H9 (cell line): ENCODE measurements around the gene F5. TPM values are rescaled to one million over a fixed set of nuclear protein-coding genes. Genes with fewer than 3 reads are reported as not detected.

Experiments
- DNase-seq: peaks from one replicate; pipeline ENCODE4 v3.0.0-alpha.2; 2017
- H2AFZ ChIP-seq: one replicate; pipeline ENCODE4 v1.6.1; 2013; ENCODE audit warnings: mild to moderate bottlenecking, low read length, control low read depth, moderate library complexity
- H2AK5ac ChIP-seq: 2 replicates; pipeline ENCODE4 v1.6.1; 2013; ENCODE audit warnings: low read length, control low read depth, mixed read lengths; ENCODE audit not compliant: insufficient read length
- H2BK120ac ChIP-seq: one replicate; pipeline ENCODE4 v1.6.1; 2013; ENCODE audit warnings: low read depth, mild to moderate bottlenecking, low read length, control low read depth, inconsistent platforms; ENCODE audit not compliant: poor library complexity, severe bottlenecking
- H2BK12ac ChIP-seq: 2 replicates; pipeline ENCODE4 v1.6.1; 2013; ENCODE audit warnings: low read length, control low read depth, mixed read lengths, low read depth; ENCODE audit not compliant: insufficient read length
- H2BK15ac ChIP-seq: 2 replicates; pipeline ENCODE4 v1.6.1; 2013; ENCODE audit warnings: low read depth, low read length, control low read depth
- H2BK20ac ChIP-seq: one replicate; pipeline ENCODE4 v1.6.1; 2013; ENCODE audit warnings: low read depth, mild to moderate bottlenecking, low read length, control low read depth, inconsistent platforms; ENCODE audit not compliant: poor library complexity, severe bottlenecking
- H2BK5ac ChIP-seq: 2 replicates; pipeline ENCODE4 v1.6.1; 2013; ENCODE audit warnings: low read length, control low read depth, mixed read lengths; ENCODE audit not compliant: insufficient read length
- H3K14ac ChIP-seq: 2 replicates; pipeline ENCODE4 v1.6.1; 2013; ENCODE audit warnings: low read length, control low read depth; ENCODE audit not compliant: insufficient read depth
- H3K18ac ChIP-seq: 2 replicates; pipeline ENCODE4 v1.6.1; 2013; ENCODE audit warnings: low read depth, mild to moderate bottlenecking, mixed read lengths, low read length, control low read depth; ENCODE audit not compliant: insufficient read length
- H3K23ac ChIP-seq: 2 replicates; pipeline ENCODE4 v1.6.1; 2013; ENCODE audit warnings: low read length, control low read depth, mixed read lengths, low read depth; ENCODE audit not compliant: insufficient read length
- H3K23me2 ChIP-seq: 2 replicates; pipeline ENCODE4 v1.6.1; 2013; ENCODE audit warnings: low read depth, mild to moderate bottlenecking, mixed read lengths, low read length, control low read depth; ENCODE audit not compliant: insufficient read length, poor library complexity, severe bottlenecking
- H3K27ac ChIP-seq: 2 replicates; pipeline ENCODE4 v1.5.1; 2013; ENCODE audit warnings: low read length, control low read depth, mixed read lengths, low read depth; ENCODE audit not compliant: insufficient read length
- H3K27me3 ChIP-seq: 2 replicates; pipeline ENCODE4 v1.6.1; 2013; ENCODE audit warnings: low read length, control low read depth, inconsistent platforms; ENCODE audit not compliant: insufficient read depth
- H3K4ac ChIP-seq: 2 replicates; pipeline ENCODE4 v1.6.1; 2013; ENCODE audit warnings: low read depth, mild to moderate bottlenecking, control low read depth, inconsistent platforms, low read length, moderate library complexity
- H3K4me1 ChIP-seq: 2 replicates; pipeline ENCODE4 v1.6.1; 2013; ENCODE audit warnings: low read length, control low read depth, inconsistent platforms; ENCODE audit not compliant: insufficient read depth
- H3K4me2 ChIP-seq: 2 replicates; pipeline ENCODE4 v1.6.1; 2013; ENCODE audit warnings: low read length, control low read depth, mixed read lengths; ENCODE audit not compliant: insufficient read length, insufficient read depth
- H3K56ac ChIP-seq: 2 replicates; pipeline ENCODE4 v1.6.1; 2013; ENCODE audit warnings: low read depth, mild to moderate bottlenecking, mixed read lengths, low read length, control low read depth; ENCODE audit not compliant: insufficient read length
- H3K79me1 ChIP-seq: 2 replicates; pipeline ENCODE4 v1.6.1; 2013; ENCODE audit warnings: low read depth, mild to moderate bottlenecking, moderate library complexity, low read length, control low read depth, inconsistent platforms; ENCODE audit not compliant: insufficient read depth, poor library complexity, severe bottlenecking
- H3K79me2 ChIP-seq: 2 replicates; pipeline ENCODE4 v1.6.1; 2013; ENCODE audit warnings: low read length, control low read depth, inconsistent platforms; ENCODE audit not compliant: insufficient read depth
- H3K9ac ChIP-seq: 2 replicates; pipeline ENCODE4 v1.6.1; 2013; ENCODE audit warnings: low read length, control low read depth, mixed read lengths; ENCODE audit not compliant: insufficient read length; ENCODE audit errors: extremely low read depth
- H3K9me3 ChIP-seq: one replicate; pipeline ENCODE4 v1.6.1; 2013; ENCODE audit warnings: low read depth, low read length, inconsistent platforms; ENCODE audit not compliant: control insufficient read depth
- H3T11ph ChIP-seq: one replicate; pipeline ENCODE4 v1.6.1; 2013; ENCODE audit warnings: mild to moderate bottlenecking, low read length, control low read depth, inconsistent platforms
- H4K20me1 ChIP-seq: one replicate; pipeline ENCODE4 v1.6.1; 2013; ENCODE audit not compliant: control insufficient read depth, insufficient read length, insufficient read depth
- H4K5ac ChIP-seq: 2 replicates; pipeline ENCODE4 v1.6.1; 2013; ENCODE audit warnings: low read depth, mild to moderate bottlenecking, mixed read lengths, low read length, control low read depth; ENCODE audit not compliant: insufficient read length
- H4K8ac ChIP-seq: replicated peaks from 2 replicates; pipeline ENCODE4 v1.6.1; 2013; ENCODE audit warnings: low read length, control low read depth, mixed read lengths, low read depth; ENCODE audit not compliant: insufficient read length
- H4K91ac ChIP-seq: 2 replicates; pipeline ENCODE4 v1.6.1; 2013; ENCODE audit warnings: low read depth, mild to moderate bottlenecking, moderate library complexity, mixed read lengths, low read length, control low read depth; ENCODE audit not compliant: insufficient read length
- H3K27ac Mint-ChIP-seq, 3 experiments: 2 replicates in 2 of 3; 3 replicates in 1 of 3; pipeline ENCODE4 v1.8.0; 2020 to 2021; ENCODE audit warnings: mixed read lengths in 3 of 3, mild to moderate bottlenecking in 1 of 3, moderate library complexity in 1 of 3
- H3K27me3 Mint-ChIP-seq: 2 replicates; pipeline ENCODE4 v1.8.0; 2021; ENCODE audit warnings: low read depth, mild to moderate bottlenecking, moderate library complexity, mixed read lengths
- H3K36me3 Mint-ChIP-seq, 3 experiments: 2 replicates in 2 of 3; 3 replicates in 1 of 3; pipeline ENCODE4 v1.8.0; 2020 to 2021; ENCODE audit warnings: low read depth in 3 of 3, mixed read lengths in 3 of 3; ENCODE audit not compliant: insufficient read depth in 1 of 3
- H3K4me1 Mint-ChIP-seq, 2 experiments: 2 replicates each; pipeline ENCODE4 v1.8.0; 2020; ENCODE audit warnings: mixed read lengths in 2 of 2
- H3K4me3 Mint-ChIP-seq, 2 experiments: 2 replicates in 1 of 2; 3 replicates in 1 of 2; pipeline ENCODE4 v1.8.0; 2020 to 2021; ENCODE audit warnings: mild to moderate bottlenecking in 2 of 2, mixed read lengths in 2 of 2, moderate library complexity in 1 of 2
- H3K9me3 Mint-ChIP-seq, 2 experiments: 2 replicates in 1 of 2; 3 replicates in 1 of 2; pipeline ENCODE4 v1.8.0; 2020; ENCODE audit warnings: mild to moderate bottlenecking in 2 of 2, mixed read lengths in 2 of 2, moderate library complexity in 1 of 2
- WGBS: extraction: QIAGEN DNeasy Blood & Tissue Kit; methylation state at CpG from one replicate; pipeline ENCODE4 v1.1.7; 2013; ENCODE audit warnings: missing lambda C conversion rate, low lambda C conversion rate, mixed read lengths; ENCODE audit not compliant: insufficient read length; ENCODE audit errors: extremely low coverage; 5-methylcytosine and 5-hydroxymethylcytosine counted together
- total RNA-seq: library from RNA; stranded (reverse); gene quantifications from 2 replicates; pipeline ENCODE4 v1.2.1, GENCODE V29; 2021
- TF ChIP-seq, protein P1 (sequence below): fragments of 200-600 bp; sonication (generic); conservative IDR thresholded peaks from 3 replicates; pipeline ENCODE4 v1.8.0; 2021; ENCODE audit warnings: antibody characterized with exemption, mild to moderate bottlenecking

F5 gene
- total RNA-seq, 1 experiment from 2014 or later, result 0.04 TPM

DNA sequence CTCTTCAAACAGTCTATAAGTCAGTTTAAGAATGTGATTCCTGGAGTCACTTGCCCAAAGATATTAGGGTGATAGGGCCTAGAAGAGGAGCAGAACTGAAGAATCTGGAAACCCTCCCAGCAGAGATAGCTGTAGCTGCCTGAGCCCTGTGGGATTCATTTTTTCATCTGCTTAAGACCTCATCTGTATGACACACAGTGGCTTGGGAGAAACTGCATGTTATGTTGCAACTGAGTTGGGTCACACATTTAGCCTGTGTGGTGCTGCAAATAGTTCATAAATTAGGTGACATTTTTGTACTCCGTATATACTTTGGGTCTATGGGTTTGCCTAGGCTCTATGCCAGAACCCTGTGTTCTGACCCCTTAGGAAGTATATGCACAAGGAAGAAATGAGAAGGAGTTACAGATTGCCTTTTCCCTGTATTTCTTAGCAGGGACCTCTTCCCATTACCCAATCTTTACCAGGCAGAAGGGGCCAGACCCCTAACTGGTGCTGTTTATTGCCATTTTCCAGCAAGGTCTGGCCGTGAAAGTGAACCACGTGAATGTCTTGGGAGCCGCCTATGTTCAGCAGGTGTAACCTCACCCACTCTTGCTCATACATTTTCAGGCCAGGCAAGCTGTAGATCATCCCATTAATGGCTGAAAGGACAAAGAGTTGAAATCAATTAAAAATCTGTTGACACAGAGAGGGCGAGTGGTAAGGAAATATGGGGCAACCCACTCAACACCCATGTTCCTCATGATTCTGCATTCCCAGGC lies 58.6 kb downstream of the F5 start:
- Mint-ChIP-seq H3K9me3 (no peaks in the 10 kb centered on the region), H3K27ac (peak overlapping the region in 2 of 3 experiments; percentile 46 to 52; a peak in 4 of 7 replicates), H3K27me3 (no peaks in the 10 kb centered on the region), H3K4me3 (no peak overlapping the region), H3K4me1 (peaks cover 27 to 42% of the 10 kb centered on the region in 2 experiments), H3K36me3 (no peaks in the 10 kb centered on the region)
- Histone ChIP-seq H2AFZ (no peak overlapping the region), H4K91ac (no peak overlapping the region), H3K23me2 (no peaks in the 10 kb centered on the region), H3K27me3 (no peaks in the 10 kb centered on the region), H4K20me1 (no peaks in the 10 kb centered on the region), H2BK12ac (peak overlapping the region; percentile 68), H3K9ac (no peak overlapping the region), H3K4me1 (peaks cover 6% of the 10 kb centered on the region; the same call in 1 of the 2 replicates), H3K9me3 (no peaks in the 10 kb centered on the region), H3K79me2 (no peaks in the 10 kb centered on the region), H2BK20ac (peak overlapping the region; percentile 78), H3K23ac (no peak overlapping the region), H3K4me2 (no peak overlapping the region), H3K14ac (0 out of 2 replicates have a peak overlapping the region, but pooled peaks have one; percentile 26), H2BK15ac (no peak overlapping the region), H3T11ph (peak overlapping the region; percentile 72), H3K79me1 (no peaks in the 10 kb centered on the region), H4K8ac (no peak overlapping the region), H3K56ac (no peak overlapping the region), H3K4ac (no peak overlapping the region), H2BK120ac (no peak overlapping the region), H2AK5ac (no peak overlapping the region), H3K27ac (no peak overlapping the region), H4K5ac (no peak overlapping the region), H2BK5ac (no peak overlapping the region), H3K18ac (peak overlapping the region; percentile 63)
- no CpG with 5 or more reads among the region's 5 CpGs for WGBS
- no peak for DNase-seq
- TF ChIP-seq, protein P1, sequence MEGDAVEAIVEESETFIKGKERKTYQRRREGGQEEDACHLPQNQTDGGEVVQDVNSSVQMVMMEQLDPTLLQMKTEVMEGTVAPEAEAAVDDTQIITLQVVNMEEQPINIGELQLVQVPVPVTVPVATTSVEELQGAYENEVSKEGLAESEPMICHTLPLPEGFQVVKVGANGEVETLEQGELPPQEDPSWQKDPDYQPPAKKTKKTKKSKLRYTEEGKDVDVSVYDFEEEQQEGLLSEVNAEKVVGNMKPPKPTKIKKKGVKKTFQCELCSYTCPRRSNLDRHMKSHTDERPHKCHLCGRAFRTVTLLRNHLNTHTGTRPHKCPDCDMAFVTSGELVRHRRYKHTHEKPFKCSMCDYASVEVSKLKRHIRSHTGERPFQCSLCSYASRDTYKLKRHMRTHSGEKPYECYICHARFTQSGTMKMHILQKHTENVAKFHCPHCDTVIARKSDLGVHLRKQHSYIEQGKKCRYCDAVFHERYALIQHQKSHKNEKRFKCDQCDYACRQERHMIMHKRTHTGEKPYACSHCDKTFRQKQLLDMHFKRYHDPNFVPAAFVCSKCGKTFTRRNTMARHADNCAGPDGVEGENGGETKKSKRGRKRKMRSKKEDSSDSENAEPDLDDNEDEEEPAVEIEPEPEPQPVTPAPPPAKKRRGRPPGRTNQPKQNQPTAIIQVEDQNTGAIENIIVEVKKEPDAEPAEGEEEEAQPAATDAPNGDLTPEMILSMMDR, result no peak
